ENCODE measurements around the gene TSHZ3. TPM values are rescaled to one million over a fixed set of nuclear protein-coding genes. Genes with fewer than 3 reads are reported as not detected.

Gene TSHZ3
- total RNA-seq, 1 experiment from 2014 or later = 0.05 TPM

- Histone ChIP-seq H3K27ac (ENCODE audit: low read depth, low read length) (no peak overlapping the region), H3K9ac (ENCODE audit: low read length) (no peak overlapping the region), H3K4me3 (replicated peaks in 1 of 2; ENCODE audit: low read depth in 1 of 2, low read length in 2 of 2) (no peak overlapping the region), H3K4me1 (ENCODE audit: control insufficient read depth in 1 of 2, insufficient read depth in 2 of 2, low read length in 2 of 2) (no peaks in the 10 kb centered on the region), H3K9me2 (ENCODE audit: insufficient read depth) (no peaks in the 10 kb centered on the region), H3K4me2 (ENCODE audit: low read length) (no peak overlapping the region), H3K9me3 (ENCODE audit: control insufficient read depth in 1 of 2, insufficient read depth in 1 of 2, low read depth in 1 of 2, low read length in 2 of 2) (peaks cover 8 to 22% of the 10 kb centered on the region in 2 experiments; a peak in 2 of 4 replicates), H3K27me3 (ENCODE audit: insufficient read depth, low read length) (no peaks in the 10 kb centered on the region), H3K36me3 (ENCODE audit: control insufficient read depth in 1 of 2, insufficient read depth in 2 of 2, low read length in 2 of 2) (no peaks in the 10 kb centered on the region), H4K20me1 (ENCODE audit: insufficient read depth) (no peaks in the 10 kb centered on the region), H2AFZ (ENCODE audit: low read depth, low read length, poor library complexity, severe bottlenecking) (no peak overlapping the region), H3K79me2 (ENCODE audit: insufficient read depth, low read length) (no peaks in the 10 kb centered on the region)
- TF ChIP-seq RAD21 (IDR thresholded peaks at IDR 0.05; ENCODE audit: low read depth) (no peak), ZBTB33 (IDR thresholded peaks at IDR 0.05; ENCODE audit: extremely low read depth, insufficient replicate concordance, low read length) (no peak), SP1 (IDR thresholded peaks at IDR 0.05; ENCODE audit: low read depth) (no peak), ELF1 (IDR thresholded peaks at IDR 0.05; ENCODE audit: borderline replicate concordance, low read depth) (no peak), EGR1 (IDR thresholded peaks at IDR 0.05; ENCODE audit: low read depth) (no peak), POLR2A (IDR thresholded peaks at IDR 0.05; ENCODE audit: borderline replicate concordance, extremely low read depth, insufficient read depth, insufficient read length) (no peak)
- ATAC-seq (no peak), DNase-seq (ENCODE audit: low read depth, low spot score) (no peak)
- ChIA-PET CTCF (no interaction called here), RAD21 (ENCODE audit: low non-redundant PET in 1 of 2, low total read pairs in 2 of 2, uncharacterized antibody in 2 of 2, unreplicated experiment in 2 of 2) (no interaction called here), POLR2A (no interaction called here)
- BruUV-seq (replicated peaks) = no TSS peak
- intact Hi-C loops (cut with micrococcal nuclease) = no loop called here
These were observed 55.0 kb downstream of the TSHZ3 start for GRCh38 chr19:31294189-31294588.

- RAD21 ChIA-PET (ENCODE audit: low non-redundant PET in 1 of 2, low total read pairs in 2 of 2, uncharacterized antibody in 2 of 2, unreplicated experiment in 2 of 2) = no interaction called here
- no peak overlapping the region for H3K4me2 ChIP-seq (ENCODE audit: low read length)
- H3K9me2 ChIP-seq (ENCODE audit: insufficient read depth) = no peaks in the 10 kb centered on the region
- no peak overlapping the region for H3K9ac ChIP-seq (ENCODE audit: low read length)
- no peaks in the 10 kb centered on the region for H3K36me3 ChIP-seq (ENCODE audit: control insufficient read depth in 1 of 2, insufficient read depth in 2 of 2, low read length in 2 of 2)
- CTCF ChIA-PET = no interaction called here
- H3K4me1 ChIP-seq (ENCODE audit: control insufficient read depth in 1 of 2, insufficient read depth in 2 of 2, low read length in 2 of 2) = no peaks in the 10 kb centered on the region
- no peak overlapping the region for H3K4me3 ChIP-seq (replicated peaks in 1 of 2; ENCODE audit: low read depth in 1 of 2, low read length in 2 of 2)
- ATAC-seq (no peak), DNase-seq (ENCODE audit: low read depth, low spot score) (no peak)
- POLR2A ChIA-PET = no interaction called here
- H2AFZ ChIP-seq (ENCODE audit: low read depth, low read length, poor library complexity, severe bottlenecking) = no peak overlapping the region
- no peak overlapping the region for H3K27ac ChIP-seq (ENCODE audit: low read depth, low read length)
- no peaks in the 10 kb centered on the region for H3K27me3 ChIP-seq (ENCODE audit: insufficient read depth, low read length)
- intact Hi-C loops (cut with micrococcal nuclease) = no loop called here
- no peak for TF ChIP-seq SIN3A (IDR thresholded peaks at IDR 0.05; ENCODE audit: low read depth)
- TF ChIP-seq CTCF (IDR thresholded peaks at IDR 0.05 in 2 of 3, conservative IDR thresholded peaks at IDR 0.05 in 1 of 3; ENCODE audit: borderline replicate concordance in 1 of 3, insufficient read depth in 1 of 3, low read depth in 2 of 3, low read length in 2 of 3) = no peak
- no peak for TF ChIP-seq ELF1 (IDR thresholded peaks at IDR 0.05; ENCODE audit: borderline replicate concordance, low read depth)
- TF ChIP-seq CBX3 (IDR thresholded peaks at IDR 0.05; ENCODE audit: low read depth) = no peak
- no peak for TF ChIP-seq EGR1 (IDR thresholded peaks at IDR 0.05; ENCODE audit: low read depth)
- TF ChIP-seq POLR2AphosphoS5 (IDR thresholded peaks at IDR 0.05; ENCODE audit: low read depth, low read length) = no peak
- TF ChIP-seq SRF (IDR thresholded peaks at IDR 0.05; ENCODE audit: low read depth) = no peak
- no peak for TF ChIP-seq ZFX (IDR thresholded peaks at IDR 0.05)
- no peak for TF ChIP-seq FOSL1 (IDR thresholded peaks at IDR 0.05; ENCODE audit: low read depth)
- TF ChIP-seq YY1 (IDR thresholded peaks at IDR 0.05; ENCODE audit: extremely low read depth, insufficient replicate concordance, low read depth, low read length) = no peak
- no peak for TF ChIP-seq EZH2phosphoT487 (IDR thresholded peaks at IDR 0.05; ENCODE audit: borderline replicate concordance)
- TF ChIP-seq TCF7L2 (IDR thresholded peaks at IDR 0.05; ENCODE audit: borderline replicate concordance, extremely low read depth, insufficient read depth, insufficient read length) = no peak
- TF ChIP-seq EZH2 (IDR thresholded peaks at IDR 0.05) = no peak
- no peaks in the 10 kb centered on the region for H4K20me1 ChIP-seq (ENCODE audit: insufficient read depth)
- H3K9me3 ChIP-seq (ENCODE audit: control insufficient read depth in 1 of 2, insufficient read depth in 1 of 2, low read depth in 1 of 2, low read length in 2 of 2) = peaks cover 8 to 30% of the 10 kb centered on the region in 2 experiments; a peak in 2 of 4 replicates
- H3K79me2 ChIP-seq (ENCODE audit: insufficient read depth, low read length) = no peaks in the 10 kb centered on the region
- no TSS peak for BruUV-seq (replicated peaks)
These were observed 56.5 kb downstream of the TSHZ3 start for GRCh38 chr19:31292639-31293185.

All from HCT116 (cell line).